Measurements from ENCODE around the gene SERPINB5.

Gene SERPINB5

GRCh38 chr18:63528863-63529492 lies 52.2 kb downstream of the SERPINB5 start:
- no peak for DNase-seq (ENCODE audit: low read depth)

- no peak for DNase-seq (ENCODE audit: low read depth)
These were observed 55.7 kb downstream of the SERPINB5 start for GRCh38 chr18:63532471-63532870.

DNA sequence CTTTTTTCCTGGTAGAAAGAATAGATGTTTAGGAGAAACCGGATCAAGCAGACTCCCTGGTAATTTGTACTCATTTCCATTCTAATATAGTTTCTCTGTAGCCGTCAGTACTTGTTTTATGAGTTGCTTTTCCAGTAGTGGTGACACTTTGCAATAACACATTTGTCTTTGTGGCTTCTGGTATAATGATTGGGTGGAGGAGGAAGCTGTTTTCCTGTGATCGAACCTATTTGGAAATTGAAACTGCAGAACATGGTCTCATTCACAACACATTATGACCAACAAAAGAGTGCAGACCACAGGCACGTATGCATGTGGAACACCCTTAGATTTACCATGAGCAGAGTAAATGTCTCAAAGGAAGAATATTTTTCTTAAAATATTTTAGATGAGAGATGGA lies 57.9 kb downstream of the SERPINB5 start:
- no peak for DNase-seq (ENCODE audit: low read depth)

DNA sequence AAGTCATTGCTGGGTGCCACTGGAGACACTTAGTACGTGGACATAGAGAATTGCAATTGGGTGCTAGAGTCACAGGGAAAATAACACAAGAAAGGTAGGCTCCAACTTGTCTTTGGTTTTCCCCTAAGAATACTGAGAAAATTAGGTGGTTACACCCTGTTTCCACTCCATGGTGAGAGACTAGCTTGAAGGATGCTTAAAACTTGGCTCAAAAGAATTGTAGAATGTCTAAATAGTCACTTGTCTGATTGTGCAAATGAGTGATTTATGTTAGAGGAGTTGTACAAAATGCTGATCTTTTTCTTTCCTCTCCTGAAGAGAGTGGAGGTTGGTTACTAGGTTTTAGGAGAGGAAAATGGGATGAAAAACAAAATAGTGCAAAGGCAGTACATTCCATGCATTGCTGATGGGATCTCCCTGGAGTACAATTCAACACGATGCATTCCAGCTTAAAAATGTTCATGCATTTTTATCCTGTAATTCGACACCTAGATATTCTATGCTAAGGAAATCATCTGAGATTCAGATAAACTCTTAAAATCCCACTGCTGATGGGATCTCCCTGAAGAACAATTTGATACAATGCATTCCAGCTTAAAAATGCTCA lies 63.2 kb downstream of the SERPINB5 start:
- DNase-seq (ENCODE audit: low read depth) = no peak

DNA sequence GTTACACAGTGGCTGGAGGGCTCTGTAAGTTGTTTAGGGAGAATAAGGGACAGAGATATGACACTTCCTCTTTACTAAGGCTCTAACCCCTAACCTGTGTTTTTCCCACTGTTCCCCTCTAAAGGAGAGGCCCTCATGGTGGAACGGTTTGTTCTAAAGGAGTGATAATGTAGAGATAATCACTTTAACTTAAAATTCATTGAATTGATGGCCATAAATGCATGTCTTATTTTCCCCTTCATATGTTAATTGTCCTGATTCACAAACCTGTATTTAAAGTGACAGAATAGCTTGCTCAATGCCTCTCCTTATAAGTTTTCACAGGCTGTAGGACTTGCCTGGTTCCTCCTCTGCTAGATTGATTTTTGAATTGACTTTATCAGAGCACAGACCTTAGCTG lies 65.3 kb downstream of the SERPINB5 start, which contains the start of gene SERPINB12:
Gene SERPINB12, plus strand, starts transcription at position 301 of the 400 bp plus-strand sequence. CDS start 13,791 bp downstream, outside the sequence.
- no peak for DNase-seq (ENCODE audit: low read depth)

DNA sequence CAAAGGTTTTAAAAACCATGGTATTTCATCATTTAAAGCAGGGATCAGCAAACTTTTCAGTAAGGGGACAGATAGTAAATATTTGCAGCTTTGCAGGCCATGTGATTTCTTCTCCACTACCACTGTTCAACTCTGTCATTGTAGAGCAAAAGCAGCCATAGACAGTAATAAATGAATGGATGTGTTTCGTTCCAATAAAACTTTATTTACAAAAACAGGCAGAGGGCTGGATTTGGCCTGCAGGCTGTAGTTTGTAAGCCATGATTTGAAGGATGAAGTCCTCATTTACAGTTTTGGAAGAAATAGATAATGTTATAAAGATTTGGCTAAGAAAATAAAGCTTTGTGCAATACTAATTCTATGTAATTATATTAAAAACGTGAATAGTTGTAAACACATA lies 67.3 kb downstream of the SERPINB5 start:
- DNase-seq (ENCODE audit: low read depth) = no peak

- no peak for DNase-seq (ENCODE audit: low read depth)
These were observed 68.2 kb downstream of the SERPINB5 start for GRCh38 chr18:63545000-63545399.

DNA sequence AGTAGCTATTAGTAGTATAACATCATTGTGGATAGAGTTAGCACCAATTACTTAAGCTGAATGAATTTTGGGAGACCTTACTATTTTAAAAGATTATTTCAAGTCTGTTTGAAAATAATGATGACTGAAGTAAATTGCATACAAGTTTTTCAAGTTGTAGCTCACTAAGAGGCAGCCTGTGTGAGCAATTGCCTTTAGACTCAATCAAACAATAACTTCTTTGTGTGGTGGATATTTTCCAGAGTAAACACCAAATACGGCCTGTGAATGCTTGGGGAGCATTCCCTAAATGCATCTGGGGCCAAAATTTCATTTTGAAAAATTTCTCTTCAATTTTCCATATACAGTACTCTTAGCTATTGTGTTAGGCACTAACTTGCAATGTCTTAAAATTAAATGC lies 73.3 kb downstream of the SERPINB5 start:
- DNase-seq (ENCODE audit: low read depth) = no peak

- no peak for DNase-seq (ENCODE audit: low read depth)
These were observed 75.0 kb downstream of the SERPINB5 start for GRCh38 chr18:63551769-63552168.

DNA sequence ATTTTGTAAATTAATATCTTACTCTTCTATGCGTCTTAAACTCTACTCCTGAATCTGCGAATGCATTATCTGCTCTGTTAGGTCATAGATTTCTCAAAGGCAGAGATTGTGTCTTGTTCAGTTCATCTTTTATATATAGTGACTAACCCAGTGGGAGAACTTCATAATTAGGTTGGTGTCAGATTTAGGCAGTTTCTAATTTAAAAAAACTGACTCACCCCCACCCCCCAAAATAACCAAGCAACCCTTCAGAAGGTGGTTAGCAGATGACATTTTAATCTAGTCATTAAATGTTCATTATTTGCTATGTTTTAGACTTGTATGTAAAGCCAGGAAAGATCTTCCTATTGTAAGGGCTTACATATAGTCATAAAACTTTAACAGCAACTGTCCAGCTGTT lies 75.8 kb downstream of the SERPINB5 start:
- no peak for DNase-seq (ENCODE audit: low read depth)

DNA sequence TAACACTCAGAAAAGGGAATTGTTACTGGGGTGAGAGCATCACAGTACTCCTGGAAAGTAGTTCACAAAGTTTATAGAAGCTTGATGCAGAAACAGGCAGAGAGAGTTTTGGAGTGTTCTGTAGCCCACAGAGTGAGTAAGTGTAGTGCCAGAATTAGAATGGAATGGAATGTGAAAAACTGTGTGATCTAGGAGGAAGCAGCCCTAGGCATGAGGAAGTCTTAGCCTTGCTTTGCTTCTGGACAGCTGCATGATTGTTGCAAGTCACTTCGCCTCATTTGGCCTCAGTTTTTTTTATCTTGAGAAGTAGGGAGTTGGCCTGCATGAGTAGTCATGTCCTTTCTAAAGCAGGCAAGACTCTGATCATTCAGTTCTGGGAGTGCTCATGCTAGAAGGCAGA lies 76.3 kb downstream of the SERPINB5 start:
- no peak for DNase-seq (ENCODE audit: low read depth)
